ENCODE results near the gene CCDC57. TPM values are rescaled to one million over a fixed set of nuclear protein-coding genes. Genes with fewer than 3 reads are reported as not detected.

Gene CCDC57
- total RNA-seq, 2 experiments from 2014 or later: 49.8 to 54.9 TPM

GRCh38 chr17:82083009-82083408 lies 129.6 kb downstream of the CCDC57 start:
- ChIA-PET CTCF (interaction anchor here (1.4 kb wide), 1 partner anchor 45 kb away, joined by 4 read pairs; the partner anchor contains the start of gene DCXR), POLR2A (interaction anchor here (1.2 kb wide), 1 partner anchor 9 kb away, joined by 3 read pairs; no protein-coding TSS in a partner anchor)
- Mint-ChIP-seq H3K9me3 (no peaks in the 10 kb centered on the region), H3K4me1 (no peaks in the 10 kb centered on the region), H3K4me3 (no peak overlapping the region), H3K27ac (no peak overlapping the region), H3K36me3 (ENCODE audit: low read depth) (peaks cover 34% of the 10 kb centered on the region), H3K27me3 (no peaks in the 10 kb centered on the region)
- DNase-seq: no peak

DNA sequence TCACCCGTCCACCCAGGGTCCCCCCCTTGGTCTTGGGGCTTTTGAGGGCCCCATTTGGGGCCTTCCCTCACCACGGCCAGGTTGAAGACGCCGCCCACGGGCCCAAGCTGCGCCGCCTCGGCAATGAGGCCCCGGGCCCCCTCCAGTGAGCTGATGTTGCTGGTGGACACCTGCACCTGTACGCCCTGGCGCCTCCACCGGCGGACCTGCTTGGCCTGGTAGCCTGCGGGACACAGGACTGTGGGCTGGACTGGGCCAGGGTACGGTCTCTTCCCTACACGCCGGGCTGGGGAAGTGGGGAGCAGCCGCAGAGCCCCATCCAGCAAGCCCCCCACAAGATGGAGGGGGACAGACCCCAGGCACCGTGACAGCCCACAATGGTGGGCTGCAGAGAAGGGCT lies 130.2 kb downstream of the CCDC57 start:
- Mint-ChIP-seq H3K4me3 (no peak overlapping the region), H3K27ac (no peak overlapping the region), H3K27me3 (no peaks in the 10 kb centered on the region), H3K36me3 (ENCODE audit: low read depth) (peaks cover 33% of the 10 kb centered on the region), H3K4me1 (no peaks in the 10 kb centered on the region), H3K9me3 (no peaks in the 10 kb centered on the region)
- ChIA-PET POLR2A (interaction anchor here (1.2 kb wide), 1 partner anchor 9 kb away, joined by 3 read pairs; no protein-coding TSS in a partner anchor), CTCF (interaction anchor here (1.4 kb wide), 1 partner anchor 45 kb away, joined by 4 read pairs; the partner anchor contains the start of gene DCXR)
- no peak for DNase-seq

DNA sequence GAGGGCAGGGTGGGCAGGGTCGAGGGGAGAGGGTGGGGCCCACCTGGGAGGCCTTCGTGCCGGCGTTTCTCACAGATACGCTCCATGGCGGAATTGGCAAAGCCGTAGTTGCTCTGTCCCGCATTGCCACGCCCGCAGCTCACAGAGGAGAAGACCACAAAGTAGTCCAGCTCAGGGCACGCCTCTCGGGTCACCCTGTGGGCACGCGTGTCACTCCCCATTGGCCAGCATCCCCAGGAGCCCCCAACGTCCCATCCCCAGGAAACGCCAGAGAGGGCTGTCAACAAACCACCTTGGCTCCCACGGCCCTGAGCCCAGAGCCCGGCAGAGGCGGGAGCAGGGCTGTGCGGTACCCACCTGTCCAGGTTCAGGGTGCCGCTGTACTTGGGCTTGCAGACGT lies 130.7 kb downstream of the CCDC57 start:
- Mint-ChIP-seq H3K27me3 (no peaks in the 10 kb centered on the region), H3K4me1 (no peaks in the 10 kb centered on the region), H3K27ac (no peak overlapping the region), H3K36me3 (ENCODE audit: low read depth) (peaks cover 33% of the 10 kb centered on the region), H3K9me3 (no peaks in the 10 kb centered on the region), H3K4me3 (no peak overlapping the region)
- DNase-seq: no peak
- ChIA-PET POLR2A (interaction anchor here (1.5 kb wide), 1 partner anchor 16 kb away, joined by 4 read pairs; no protein-coding TSS in a partner anchor), CTCF (no interaction called here)

DNA sequence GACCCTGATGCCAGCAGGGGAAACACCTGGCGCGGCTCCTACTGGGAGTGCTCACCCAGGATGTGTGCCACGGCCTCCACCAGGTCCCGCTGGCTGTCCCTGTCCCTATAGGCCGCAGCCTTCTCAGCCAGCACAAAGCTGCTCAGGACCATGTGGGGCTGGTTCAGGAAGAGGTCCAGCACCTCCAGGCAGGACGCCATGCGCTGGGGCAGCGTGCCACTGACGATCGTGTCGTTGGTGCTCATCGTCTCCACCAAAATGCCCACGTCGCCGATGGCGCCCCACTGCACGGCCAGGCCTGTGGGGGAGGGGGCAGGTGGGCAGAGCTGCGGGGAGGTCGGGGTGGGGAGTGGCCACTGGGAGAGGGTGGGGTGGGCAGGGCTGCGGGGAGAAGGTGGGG lies 131.1 kb downstream of the CCDC57 start:
- Mint-ChIP-seq H3K4me1 (no peaks in the 10 kb centered on the region), H3K36me3 (ENCODE audit: low read depth) (peaks cover 33% of the 10 kb centered on the region), H3K27ac (no peak overlapping the region), H3K27me3 (no peaks in the 10 kb centered on the region), H3K4me3 (no peak overlapping the region), H3K9me3 (no peaks in the 10 kb centered on the region)
- CTCF ChIA-PET: no interaction called here
- POLR2A ChIA-PET: interaction anchor here (1.5 kb wide), 1 partner anchor 15 kb away, joined by 4 read pairs; no protein-coding TSS in a partner anchor
- DNase-seq: no peak

- Mint-ChIP-seq H3K4me1 (no peaks in the 10 kb centered on the region), H3K27me3 (no peaks in the 10 kb centered on the region), H3K36me3 (ENCODE audit: low read depth) (peaks cover 33% of the 10 kb centered on the region), H3K9me3 (no peaks in the 10 kb centered on the region), H3K27ac (no peak overlapping the region), H3K4me3 (no peak overlapping the region)
- ChIA-PET POLR2A (interaction anchor here (1.5 kb wide), 1 partner anchor 15 kb away, joined by 4 read pairs; no protein-coding TSS in a partner anchor), CTCF (no interaction called here)
- DNase-seq: no peak
Measured at GRCh38 chr17:82080789-82081464, 131.7 kb downstream of the CCDC57 start.

DNA sequence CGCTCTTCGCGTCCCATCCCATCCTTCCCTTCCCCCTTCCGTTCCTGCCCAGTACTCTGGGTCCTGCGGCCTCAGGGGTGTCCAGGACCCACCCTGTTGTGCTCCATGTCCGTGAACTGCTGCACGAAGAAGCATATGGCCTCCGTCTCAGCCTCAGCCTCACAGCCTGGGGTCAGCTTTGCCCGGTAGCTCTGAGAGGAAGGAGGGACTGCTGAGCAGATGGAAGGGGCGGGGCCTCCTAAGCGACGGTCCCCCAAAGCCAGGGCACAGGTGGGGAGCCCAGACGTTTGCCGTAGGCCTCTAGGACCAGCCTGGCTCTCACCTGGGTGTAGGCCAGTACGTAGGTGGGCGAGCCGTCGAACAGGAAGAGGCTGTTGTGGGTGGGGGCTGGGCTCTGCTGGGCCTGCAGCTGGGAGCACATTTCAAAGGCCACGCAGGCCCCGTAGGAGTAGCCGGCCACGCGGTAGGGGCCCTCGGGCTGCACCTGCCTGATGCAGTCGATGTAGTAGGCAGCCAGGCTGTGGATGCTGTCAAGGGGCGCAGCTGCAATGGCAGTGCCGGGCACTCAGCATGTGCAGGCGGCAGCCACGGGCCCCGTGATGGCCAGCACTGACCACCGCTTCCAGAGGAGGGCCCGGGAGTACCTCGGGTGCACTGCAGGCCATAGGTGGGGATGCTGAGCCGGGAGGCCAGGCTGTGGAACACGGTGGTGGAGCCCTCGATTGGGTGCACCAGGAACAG lies 132.4 kb downstream of the CCDC57 start:
- Mint-ChIP-seq H3K4me1 (no peaks in the 10 kb centered on the region), H3K4me3 (no peak overlapping the region), H3K36me3 (ENCODE audit: low read depth) (peaks cover 33% of the 10 kb centered on the region), H3K9me3 (no peaks in the 10 kb centered on the region), H3K27me3 (no peaks in the 10 kb centered on the region), H3K27ac (no peak overlapping the region)
- POLR2A ChIA-PET: interaction anchor here (1.5 kb wide), 1 partner anchor 14 kb away, joined by 4 read pairs; no protein-coding TSS in a partner anchor
- no peak for DNase-seq
- CTCF ChIA-PET: no interaction called here

DNA sequence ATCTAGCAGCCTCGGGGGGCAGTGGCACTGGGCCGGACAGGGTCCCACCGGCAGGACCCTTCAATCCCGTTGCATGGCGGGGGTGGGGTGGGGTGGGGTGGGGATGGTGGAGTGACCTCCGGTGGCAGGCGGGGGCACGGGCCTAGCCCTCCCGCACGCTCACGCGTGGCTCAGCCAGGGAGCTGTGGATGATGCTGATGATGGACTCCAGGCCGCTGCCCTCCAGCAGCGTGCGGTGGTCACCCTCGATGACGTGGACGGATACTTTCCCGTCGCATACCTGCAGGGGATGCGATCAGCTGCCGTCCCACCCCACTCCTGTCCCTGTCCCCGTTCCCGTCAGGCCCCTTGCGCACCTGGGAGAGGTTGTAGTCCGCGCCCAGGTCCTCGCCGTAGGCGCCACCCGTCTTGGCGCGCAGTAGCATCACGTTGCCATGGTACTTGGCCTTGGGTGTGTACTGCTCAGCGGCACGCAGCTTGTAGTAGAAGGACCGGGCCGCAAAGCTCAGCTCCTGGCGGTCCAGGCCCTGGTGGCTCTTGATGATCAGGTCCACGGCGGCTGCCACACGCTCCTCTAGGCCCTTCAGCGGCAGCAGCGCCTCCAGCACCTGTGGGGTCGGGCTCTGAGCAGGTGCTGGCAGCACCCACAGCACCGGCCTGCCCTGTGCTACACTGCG lies 133.5 kb downstream of the CCDC57 start:
- no peaks in the 10 kb centered on the region for H3K27me3 Mint-ChIP-seq
- no peak overlapping the region for H3K27ac Mint-ChIP-seq
- H3K4me1 Mint-ChIP-seq: no peaks in the 10 kb centered on the region
- POLR2A ChIA-PET: no interaction called here
- CTCF ChIA-PET: no interaction called here
- no peak for DNase-seq
- H3K36me3 Mint-ChIP-seq (ENCODE audit: low read depth): peaks cover 29% of the 10 kb centered on the region
- no peak overlapping the region for H3K4me3 Mint-ChIP-seq
- H3K9me3 Mint-ChIP-seq: no peaks in the 10 kb centered on the region

GRCh38 chr17:82078433-82078832 lies 134.2 kb downstream of the CCDC57 start:
- CTCF ChIA-PET: no interaction called here
- peaks cover 27% of the 10 kb centered on the region for H3K36me3 Mint-ChIP-seq (ENCODE audit: low read depth)
- no peak overlapping the region for H3K27ac Mint-ChIP-seq
- H3K27me3 Mint-ChIP-seq: peaks cover 2% of the 10 kb centered on the region
- POLR2A ChIA-PET: interaction anchor here (1.3 to 3.0 kb wide), 2 partner anchors 9 to 12 kb away, joined by 3 to 14 read pairs; no protein-coding TSS in a partner anchor
- DNase-seq: no peak
- H3K9me3 Mint-ChIP-seq: no peaks in the 10 kb centered on the region
- H3K4me3 Mint-ChIP-seq: no peak overlapping the region
- no peaks in the 10 kb centered on the region for H3K4me1 Mint-ChIP-seq

DNA sequence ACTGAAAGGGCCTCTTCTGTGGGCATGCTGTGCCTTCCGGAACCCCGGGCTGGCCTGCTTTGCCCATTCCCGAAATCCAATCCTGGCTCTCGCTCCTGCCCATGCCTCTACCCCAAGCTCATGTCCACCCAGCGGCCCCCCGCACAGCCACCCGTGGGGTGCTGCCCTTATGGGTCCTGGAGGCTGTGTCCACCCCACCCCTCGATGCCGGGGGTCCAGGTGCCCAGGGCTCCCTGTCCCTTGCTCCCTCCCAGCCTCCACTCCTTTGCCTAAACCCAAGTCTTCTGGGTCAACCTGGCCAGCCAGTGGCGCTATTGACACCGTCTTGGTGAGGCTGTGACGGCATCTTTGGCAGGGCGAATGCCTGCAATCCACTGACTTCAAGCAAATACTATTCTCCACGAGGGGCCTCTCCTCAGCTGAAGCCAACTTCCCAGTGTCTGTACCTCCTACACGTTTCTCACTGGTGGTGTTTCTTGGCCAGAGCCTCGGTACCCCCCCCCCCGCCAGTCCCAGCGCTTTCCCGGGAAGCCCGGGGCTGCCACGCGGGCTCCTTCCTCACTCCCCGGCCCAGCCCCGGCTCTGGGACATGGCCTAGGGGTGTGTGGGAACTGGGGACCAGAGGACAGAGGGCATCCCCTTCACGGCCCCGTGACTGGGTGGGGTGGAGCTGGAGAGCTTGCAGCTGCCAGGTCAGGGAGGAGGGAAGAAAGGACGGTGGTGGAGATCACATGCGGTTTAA lies 134.9 kb downstream of the CCDC57 start:
- Mint-ChIP-seq H3K27me3 (peaks cover 2% of the 10 kb centered on the region), H3K9me3 (no peaks in the 10 kb centered on the region), H3K36me3 (ENCODE audit: low read depth) (peaks cover 22% of the 10 kb centered on the region), H3K27ac (no peak overlapping the region), H3K4me1 (no peaks in the 10 kb centered on the region), H3K4me3 (no peak overlapping the region)
- DNase-seq: no peak
- POLR2A ChIA-PET: interaction anchor here (0.7 to 3.0 kb wide), 3 partner anchors 8 to 40 kb away, joined by 3 to 14 read pairs (median 3); partner anchors contain the start of gene DCXR
- CTCF ChIA-PET: no interaction called here

- no peaks in the 10 kb centered on the region for H3K4me1 Mint-ChIP-seq
- no peaks in the 10 kb centered on the region for H3K9me3 Mint-ChIP-seq
- no peak overlapping the region for H3K27ac Mint-ChIP-seq
- ChIA-PET CTCF (interaction anchor here (1.3 kb wide), 1 partner anchor 39 kb away, joined by 3 read pairs; the partner anchor contains the start of gene DCXR), POLR2A (interaction anchor here (0.7 to 3.0 kb wide), 6 partner anchors 8 to 39 kb away, joined by 3 to 14 read pairs (median 4); partner anchors contain the start of gene DCXR)
- H3K4me3 Mint-ChIP-seq: no peak overlapping the region
- DNase-seq: no peak
- H3K27me3 Mint-ChIP-seq: peaks cover 2% of the 10 kb centered on the region
- H3K36me3 Mint-ChIP-seq (ENCODE audit: low read depth): peaks cover 16% of the 10 kb centered on the region
Measured at GRCh38 chr17:82076785-82077591, 135.7 kb downstream of the CCDC57 start.

DNA sequence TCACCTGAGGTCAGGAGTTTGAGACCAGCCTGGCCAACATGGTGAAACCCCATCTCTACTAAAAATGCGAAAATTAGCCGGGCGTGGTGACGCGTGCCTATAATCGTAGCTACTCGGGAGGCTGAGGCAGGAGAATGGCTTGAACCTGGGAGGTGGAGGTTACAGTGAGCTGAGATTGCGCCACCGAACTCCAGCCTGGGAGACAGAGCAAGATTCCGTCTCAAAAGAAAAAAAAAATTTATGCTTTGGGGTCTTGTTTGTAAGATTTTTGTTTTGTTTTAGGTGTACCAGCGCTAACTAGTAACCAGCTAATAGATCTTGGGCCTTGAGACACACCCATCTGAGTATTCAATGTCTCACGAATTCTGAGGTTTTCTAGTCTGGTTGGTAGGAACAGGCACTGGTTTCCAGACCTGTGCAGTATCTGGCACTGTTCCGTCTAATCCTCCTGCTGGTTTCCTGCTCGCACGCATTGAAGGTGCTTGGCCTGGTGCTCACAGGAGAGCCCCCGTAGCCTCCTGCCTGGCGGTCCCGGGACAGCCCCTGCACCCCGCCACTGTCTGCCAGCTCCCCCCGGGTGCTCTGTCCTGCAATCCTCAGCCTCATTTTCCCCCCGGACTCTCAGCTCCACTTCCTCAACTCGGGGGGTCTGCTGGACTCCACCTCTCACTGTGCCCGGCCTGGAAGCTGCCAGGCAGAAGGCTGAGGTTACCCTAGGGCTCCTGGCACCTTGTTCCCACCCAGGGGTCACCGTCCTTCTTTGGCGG lies 136.4 kb downstream of the CCDC57 start:
- Mint-ChIP-seq H3K27me3 (peaks cover 2% of the 10 kb centered on the region), H3K9me3 (no peaks in the 10 kb centered on the region), H3K27ac (no peak overlapping the region), H3K4me1 (no peaks in the 10 kb centered on the region), H3K4me3 (no peak overlapping the region), H3K36me3 (ENCODE audit: low read depth) (peaks cover 12% of the 10 kb centered on the region)
- no peak for DNase-seq
- ChIA-PET CTCF (interaction anchor here (0.6 to 1.3 kb wide), 2 partner anchors 39 to 545 kb away, joined by 3 to 4 read pairs; partner anchors contain the start of gene DCXR), POLR2A (interaction anchor here (1.3 to 3.0 kb wide), 4 partner anchors 10 to 20 kb away, joined by 3 to 14 read pairs (median 4); no protein-coding TSS in a partner anchor)

Data from activated CD4-positive, alpha-beta memory T cell treated with anti-CD3 and anti-CD28 coated beads, Interleukin-2, amount 10 ng/mL, durations not matched to agents 7 days and 5 days (primary cell).